GM23338 (cell line): ENCODE results near the gene CTAG2. TPM values are rescaled to one million over a fixed set of nuclear protein-coding genes. Genes with fewer than 3 reads are reported as not detected.

ENCODE experiments used
- ATAC-seq: fragments of 200-7000 bp; cut with Tn5 transposase; 3 replicates; pipeline ENCODE4 v1.9.1; 2020
- DNase-seq: peaks from one replicate; pipeline ENCODE4 v3.0.0-alpha.2; 2015; ENCODE audit warnings: low spot score
- H2AFZ ChIP-seq: fragments of 200-600 bp; sonication (generic); 2 replicates; pipeline ENCODE4 v1.8.0; 2016; ENCODE audit warnings: antibody characterized with exemption, mild to moderate bottlenecking, moderate library complexity
- H3F3A ChIP-seq: fragments of 200-600 bp; sonication (generic); replicated peaks from 2 replicates; pipeline ENCODE4 v1.8.0; 2017; ENCODE audit warnings: antibody characterized with exemption, mixed run types, low read depth
- H3K27ac ChIP-seq: fragments of 200-600 bp; sonication (generic); 2 replicates; pipeline ENCODE4 v1.6.1; 2016; ENCODE audit warnings: low read depth
- H3K27me3 ChIP-seq: fragments of 200-600 bp; sonication (generic); 2 replicates; pipeline ENCODE4 v1.8.0; 2016; ENCODE audit warnings: mild to moderate bottlenecking, mixed run types, moderate library complexity; ENCODE audit not compliant: insufficient read depth
- H3K36me3 ChIP-seq: fragments of 200-600 bp; sonication (generic); 2 replicates; pipeline ENCODE4 v1.8.0; 2016; ENCODE audit warnings: mild to moderate bottlenecking; ENCODE audit not compliant: insufficient read depth
- H3K4me1 ChIP-seq: fragments of 200-600 bp; sonication (generic); 2 replicates; pipeline ENCODE4 v1.8.0; 2016; ENCODE audit warnings: mild to moderate bottlenecking, moderate library complexity; ENCODE audit not compliant: insufficient read depth
- H3K4me2 ChIP-seq: fragments of 200-600 bp; sonication (generic); 2 replicates; pipeline ENCODE4 v1.7.1; 2017; ENCODE audit warnings: mixed run types
- H3K4me3 ChIP-seq: fragments of 200-600 bp; sonication (generic); 2 replicates; pipeline ENCODE4 v1.6.1; 2016; ENCODE audit warnings: mixed run types
- H3K79me2 ChIP-seq: fragments of 200-600 bp; sonication (generic); replicated peaks from 2 replicates; pipeline ENCODE4 v1.8.0; 2017; ENCODE audit warnings: mild to moderate bottlenecking; ENCODE audit not compliant: insufficient read depth
- H3K9me2 ChIP-seq: fragments of 200-600 bp; sonication (generic); 2 replicates; pipeline ENCODE4 v1.8.0; 2017; ENCODE audit not compliant: insufficient read depth
- H4K20me1 ChIP-seq: fragments of 200-600 bp; sonication (generic); replicated peaks from 2 replicates; pipeline ENCODE4 v1.8.0; 2017; ENCODE audit warnings: mild to moderate bottlenecking; ENCODE audit not compliant: insufficient read depth
- H3K27ac Mint-ChIP-seq: 2 replicates; pipeline ENCODE4 v1.8.0; 2020; ENCODE audit warnings: inconsistent platforms, mild to moderate bottlenecking, moderate library complexity, mixed read lengths
- H3K27me3 Mint-ChIP-seq: 3 replicates; pipeline ENCODE4 v1.8.0; 2022; ENCODE audit warnings: low read depth, mild to moderate bottlenecking, moderate library complexity, mixed read lengths, inconsistent platforms; ENCODE audit not compliant: insufficient read depth, poor library complexity
- H3K36me3 Mint-ChIP-seq: 3 replicates; pipeline ENCODE4 v1.8.0; 2021; ENCODE audit warnings: low read depth, mild to moderate bottlenecking, inconsistent platforms, moderate library complexity, mixed read lengths
- H3K4me1 Mint-ChIP-seq: 3 replicates; pipeline ENCODE4 v1.8.0; 2020; ENCODE audit warnings: mild to moderate bottlenecking, inconsistent platforms, mixed read lengths
- H3K4me3 Mint-ChIP-seq: 3 replicates; pipeline ENCODE4 v1.8.0; 2021; ENCODE audit warnings: moderate library complexity, mild to moderate bottlenecking, inconsistent platforms, mixed read lengths
- H3K9me3 Mint-ChIP-seq: 3 replicates; pipeline ENCODE4 v1.8.0; 2020; ENCODE audit warnings: moderate library complexity, mild to moderate bottlenecking, inconsistent platforms, mixed read lengths
- CREB1 ChIP-seq: fragments of 250-450 bp; sonication (Bioruptor Pico); IDR thresholded peaks from 2 replicates; pipeline ENCODE4 v1.5.0; 2020; ENCODE audit warnings: low read depth, mild to moderate bottlenecking, moderate library complexity
- ETS1 ChIP-seq: IDR thresholded peaks from 2 replicates; pipeline ENCODE4 v1.6.1; 2016; ENCODE audit warnings: antibody characterized with exemption
- EZH2 ChIP-seq: fragments of 200-600 bp; sonication (generic); IDR thresholded peaks from one replicate; pipeline ENCODE4 v1.8.0; 2017; ENCODE audit warnings: antibody characterized with exemption, mild to moderate bottlenecking, low read depth; ENCODE audit not compliant: unreplicated experiment
- NANOG ChIP-seq: IDR thresholded peaks from 2 replicates; pipeline ENCODE4 v1.6.1; 2016; ENCODE audit warnings: antibody characterized with exemption, borderline replicate concordance
- POLR2AphosphoS5 ChIP-seq: IDR thresholded peaks from 2 replicates; pipeline ENCODE4 v1.6.1; 2016; ENCODE audit warnings: antibody characterized with exemption, low read depth
- STAT1 ChIP-seq: IDR thresholded peaks from one replicate; pipeline ENCODE4 v1.6.1; 2016; ENCODE audit warnings: antibody characterized with exemption; ENCODE audit not compliant: unreplicated experiment
- ZNF114 ChIP-seq: fragments of 250-450 bp; sonication (Bioruptor Pico); IDR thresholded peaks from 2 replicates; pipeline ENCODE4 v1.5.0; 2020; ENCODE audit warnings: mild to moderate bottlenecking, moderate library complexity
- ZNF331 ChIP-seq: fragments of 250-450 bp; sonication (Bioruptor Pico); IDR thresholded peaks from 2 replicates; pipeline ENCODE4 v1.5.0; 2020; ENCODE audit warnings: low read depth, mild to moderate bottlenecking, moderate library complexity
- polyA plus RNA-seq: library from polyadenylated mRNA; unstranded; fragments of >200 nt; fragmentation: Nextera tagmentation; extraction: Ambion mirVana; gene quantifications from 2 replicates; pipeline ENCODE4 v1.2.1, GENCODE V29; 2016
- total RNA-seq: library from RNA; depleted of rRNA; stranded (reverse); fragments of >200 nt; shearing (Covaris generic); gene quantifications from 2 replicates; pipeline ENCODE4 v1.2.3, GENCODE V29; 2014
- TF ChIP-seq, protein P1 (sequence below): IDR thresholded peaks from one replicate; pipeline ENCODE4 v1.6.1; 2018; ENCODE audit warnings: antibody characterized with exemption; ENCODE audit not compliant: unreplicated experiment

Gene CTAG2
- total and polyA plus RNA-seq, 2 experiments from 2014 or later = 0.87 TPM; not detected in 1

- no peak overlapping the region for H3K4me2 ChIP-seq
- H3K27me3 Mint-ChIP-seq = peaks cover 4% of the 10 kb centered on the region
- H3K27ac ChIP-seq = no peak overlapping the region
- peaks cover 19% of the 10 kb centered on the region; the same call in 2 of the 3 replicates for H3K4me1 Mint-ChIP-seq
- H3K9me3 Mint-ChIP-seq = no peaks in the 10 kb centered on the region
- no peaks in the 10 kb centered on the region for H3K4me1 ChIP-seq
- H2AFZ ChIP-seq = no peak overlapping the region
- no peaks in the 10 kb centered on the region for H3K36me3 Mint-ChIP-seq
- no peaks in the 10 kb centered on the region for H3F3A ChIP-seq
- H3K4me3 Mint-ChIP-seq = no peak overlapping the region
- H3K9me2 ChIP-seq = no peaks in the 10 kb centered on the region
- H4K20me1 ChIP-seq = no peaks in the 10 kb centered on the region
- no peaks in the 10 kb centered on the region for H3K27me3 ChIP-seq
- DNase-seq (no peak), ATAC-seq (no peak)
- no peak overlapping the region for H3K4me3 ChIP-seq
- H3K36me3 ChIP-seq = no peaks in the 10 kb centered on the region
- H3K27ac Mint-ChIP-seq = no peak overlapping the region
- no peak for TF ChIP-seq ETS1
- no peak for TF ChIP-seq ZNF331 (CRISPR knock-in tag)
- TF ChIP-seq, protein P1, sequence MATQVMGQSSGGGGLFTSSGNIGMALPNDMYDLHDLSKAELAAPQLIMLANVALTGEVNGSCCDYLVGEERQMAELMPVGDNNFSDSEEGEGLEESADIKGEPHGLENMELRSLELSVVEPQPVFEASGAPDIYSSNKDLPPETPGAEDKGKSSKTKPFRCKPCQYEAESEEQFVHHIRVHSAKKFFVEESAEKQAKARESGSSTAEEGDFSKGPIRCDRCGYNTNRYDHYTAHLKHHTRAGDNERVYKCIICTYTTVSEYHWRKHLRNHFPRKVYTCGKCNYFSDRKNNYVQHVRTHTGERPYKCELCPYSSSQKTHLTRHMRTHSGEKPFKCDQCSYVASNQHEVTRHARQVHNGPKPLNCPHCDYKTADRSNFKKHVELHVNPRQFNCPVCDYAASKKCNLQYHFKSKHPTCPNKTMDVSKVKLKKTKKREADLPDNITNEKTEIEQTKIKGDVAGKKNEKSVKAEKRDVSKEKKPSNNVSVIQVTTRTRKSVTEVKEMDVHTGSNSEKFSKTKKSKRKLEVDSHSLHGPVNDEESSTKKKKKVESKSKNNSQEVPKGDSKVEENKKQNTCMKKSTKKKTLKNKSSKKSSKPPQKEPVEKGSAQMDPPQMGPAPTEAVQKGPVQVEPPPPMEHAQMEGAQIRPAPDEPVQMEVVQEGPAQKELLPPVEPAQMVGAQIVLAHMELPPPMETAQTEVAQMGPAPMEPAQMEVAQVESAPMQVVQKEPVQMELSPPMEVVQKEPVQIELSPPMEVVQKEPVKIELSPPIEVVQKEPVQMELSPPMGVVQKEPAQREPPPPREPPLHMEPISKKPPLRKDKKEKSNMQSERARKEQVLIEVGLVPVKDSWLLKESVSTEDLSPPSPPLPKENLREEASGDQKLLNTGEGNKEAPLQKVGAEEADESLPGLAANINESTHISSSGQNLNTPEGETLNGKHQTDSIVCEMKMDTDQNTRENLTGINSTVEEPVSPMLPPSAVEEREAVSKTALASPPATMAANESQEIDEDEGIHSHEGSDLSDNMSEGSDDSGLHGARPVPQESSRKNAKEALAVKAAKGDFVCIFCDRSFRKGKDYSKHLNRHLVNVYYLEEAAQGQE = no peak
- no peak for TF ChIP-seq POLR2AphosphoS5
- no peak for TF ChIP-seq STAT1
- no peak for TF ChIP-seq CREB1 (CRISPR knock-in tag)
- TF ChIP-seq NANOG = no peak
- TF ChIP-seq ZNF114 (CRISPR knock-in tag) = no peak
- no peaks in the 10 kb centered on the region for H3K79me2 ChIP-seq
These were observed 49.6 kb downstream of the CTAG2 start for GRCh38 chrX:154603438-154604430.

DNA sequence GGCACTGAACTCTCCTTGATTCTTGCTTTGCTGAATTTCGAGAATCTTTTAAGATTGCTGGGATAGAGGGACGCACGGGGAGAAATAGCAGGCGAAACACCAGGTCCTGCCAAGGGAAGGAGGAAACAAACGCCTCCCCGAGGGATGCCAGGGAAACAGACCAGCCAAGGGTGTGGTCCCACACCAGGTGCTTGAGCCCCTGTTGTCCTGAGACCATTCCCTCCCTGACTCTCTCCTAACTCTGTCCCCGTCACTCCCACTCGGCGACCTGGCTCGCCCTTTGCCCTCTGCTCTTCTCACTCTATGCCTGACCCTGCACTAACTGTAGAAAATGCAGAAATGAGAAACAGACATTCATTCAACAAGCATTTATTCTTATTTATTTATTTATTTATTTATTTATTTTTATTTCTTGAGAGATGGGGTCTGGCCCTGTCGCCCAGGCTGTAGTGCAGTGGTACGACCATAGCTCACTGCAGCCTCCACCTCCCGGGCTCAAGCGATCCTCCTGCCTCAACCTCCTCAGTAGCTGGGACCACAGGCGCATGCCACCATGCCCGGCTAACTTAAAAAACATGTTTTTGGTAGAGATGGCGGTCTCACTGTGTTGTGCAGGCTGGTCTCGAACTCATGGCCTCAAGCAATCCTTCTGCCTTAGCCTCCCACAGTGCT, 50.5 kb downstream of the CTAG2 start:
- H2AFZ ChIP-seq = no peak overlapping the region
- H3K27me3 ChIP-seq = no peaks in the 10 kb centered on the region
- no peaks in the 10 kb centered on the region for H3K36me3 ChIP-seq
- DNase-seq = no peak
- Mint-ChIP-seq H3K36me3 (peaks cover 4% of the 10 kb centered on the region), H3K9me3 (peaks cover 4% of the 10 kb centered on the region; the same call in 2 of the 3 replicates), H3K4me1 (peaks cover 13% of the 10 kb centered on the region; the same call in 2 of the 3 replicates), H3K27ac (no peak overlapping the region), H3K4me3 (no peak overlapping the region), H3K27me3 (peaks cover 4% of the 10 kb centered on the region)
- no peak overlapping the region for H3K4me3 ChIP-seq
- no peak overlapping the region for H3K4me2 ChIP-seq
- ATAC-seq = no peak
- H3K27ac ChIP-seq = no peak overlapping the region
- no peaks in the 10 kb centered on the region for H3K4me1 ChIP-seq
- H3F3A ChIP-seq = no peaks in the 10 kb centered on the region
- H3K9me2 ChIP-seq = no peaks in the 10 kb centered on the region
- H4K20me1 ChIP-seq = no peaks in the 10 kb centered on the region
- H3K79me2 ChIP-seq = no peaks in the 10 kb centered on the region
- TF ChIP-seq ETS1 (no peak), EZH2 (no peak), CREB1 (CRISPR knock-in tag) (no peak), ZNF114 (CRISPR knock-in tag) (no peak)
- TF ChIP-seq, protein P1 = no peak
